Erythroblast (primary cell): ENCODE measurements around the gene IGSF3.

ENCODE experiments used
- GATA1 ChIP-seq: IDR thresholded peaks from 2 replicates; pipeline ENCODE4 v1.6.1; 2011; ENCODE audit warnings: low read depth, mild to moderate bottlenecking, control low read depth, low read length, moderate library complexity
- POLR2A ChIP-seq: IDR thresholded peaks from 2 replicates; pipeline ENCODE4 v1.6.1; 2011; ENCODE audit warnings: mild to moderate bottlenecking, low read length

- TF ChIP-seq POLR2A (no peak), GATA1 (no peak)
Observed at GRCh38 chr1:116717318-116717717, 49.8 kb upstream of the IGSF3 start.
